ENCODE data around the gene TLCD3B. TPM values are rescaled to one million over a fixed set of nuclear protein-coding genes. Genes with fewer than 3 reads are reported as not detected.

The TLCD3B gene
- total RNA-seq, 4 donors from 2014 or later = 0.27 TPM; not detected in 3

DNA sequence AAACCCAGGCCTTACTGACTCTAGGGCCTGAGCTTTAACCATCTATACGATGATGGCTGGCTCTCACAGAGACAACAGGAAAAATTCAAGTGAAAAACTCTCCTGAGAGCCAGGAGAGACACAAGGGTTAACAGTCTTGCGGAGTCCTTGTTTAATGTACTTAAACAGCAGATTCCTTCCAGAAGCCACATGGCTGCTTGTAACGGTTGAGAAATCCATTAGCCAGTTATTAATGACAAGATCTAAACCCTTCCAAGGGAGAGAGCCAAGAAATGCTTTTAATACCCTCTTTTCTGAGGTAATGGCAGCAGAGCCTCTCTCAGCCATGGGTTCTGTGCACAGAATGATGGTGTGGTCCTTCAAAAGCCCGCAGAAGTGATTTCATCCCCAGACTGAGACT lies 29.3 kb upstream of the TLCD3B start:
- no peak for TF ChIP-seq POLR2A (IDR thresholded peaks at IDR 0.05)
- TF ChIP-seq, protein P1, sequence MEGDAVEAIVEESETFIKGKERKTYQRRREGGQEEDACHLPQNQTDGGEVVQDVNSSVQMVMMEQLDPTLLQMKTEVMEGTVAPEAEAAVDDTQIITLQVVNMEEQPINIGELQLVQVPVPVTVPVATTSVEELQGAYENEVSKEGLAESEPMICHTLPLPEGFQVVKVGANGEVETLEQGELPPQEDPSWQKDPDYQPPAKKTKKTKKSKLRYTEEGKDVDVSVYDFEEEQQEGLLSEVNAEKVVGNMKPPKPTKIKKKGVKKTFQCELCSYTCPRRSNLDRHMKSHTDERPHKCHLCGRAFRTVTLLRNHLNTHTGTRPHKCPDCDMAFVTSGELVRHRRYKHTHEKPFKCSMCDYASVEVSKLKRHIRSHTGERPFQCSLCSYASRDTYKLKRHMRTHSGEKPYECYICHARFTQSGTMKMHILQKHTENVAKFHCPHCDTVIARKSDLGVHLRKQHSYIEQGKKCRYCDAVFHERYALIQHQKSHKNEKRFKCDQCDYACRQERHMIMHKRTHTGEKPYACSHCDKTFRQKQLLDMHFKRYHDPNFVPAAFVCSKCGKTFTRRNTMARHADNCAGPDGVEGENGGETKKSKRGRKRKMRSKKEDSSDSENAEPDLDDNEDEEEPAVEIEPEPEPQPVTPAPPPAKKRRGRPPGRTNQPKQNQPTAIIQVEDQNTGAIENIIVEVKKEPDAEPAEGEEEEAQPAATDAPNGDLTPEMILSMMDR (IDR thresholded peaks at IDR 0.05 in 4 of 5, conservative IDR thresholded peaks at IDR 0.05 in 1 of 5) = no peak
- H3K36me3 ChIP-seq = no peaks in the 10 kb centered on the region
- H3K9me3 ChIP-seq = no peaks in the 10 kb centered on the region
- ATAC-seq (no peak), DNase-seq (no peak)
- H3K27ac ChIP-seq = peak overlapping the region; percentile 97 to 100 (median 100)
- in situ Hi-C loops (cut with MboI; ENCODE audit: low sequenced_read_pairs in 4 of 4) (loop anchor here in 2 of 4 donors (25.0 kb wide), 2 partner anchors 302 to 352 kb away; partner anchors contain the start of genes CD2BP2 (in 1 of the 2), MYL11 (in 1 of the 2), TBC1D10B (in 1 of the 2) and ZNF771 (in 1 of the 2)), intact Hi-C loops (cut with DNase I; ENCODE audit: low total_unique reads) (loop anchor here (5.0 to 10.0 kb wide), 2 partner anchors 63 to 354 kb away; partner anchors contain the start of genes HIRIP3 and INO80E)
- H3K4me1 ChIP-seq = peaks cover 40 to 41% of the 10 kb centered on the region in 2 donors
- no peaks in the 10 kb centered on the region for H3K27me3 ChIP-seq
- H3K4me3 ChIP-seq = no peak overlapping the region

DNA sequence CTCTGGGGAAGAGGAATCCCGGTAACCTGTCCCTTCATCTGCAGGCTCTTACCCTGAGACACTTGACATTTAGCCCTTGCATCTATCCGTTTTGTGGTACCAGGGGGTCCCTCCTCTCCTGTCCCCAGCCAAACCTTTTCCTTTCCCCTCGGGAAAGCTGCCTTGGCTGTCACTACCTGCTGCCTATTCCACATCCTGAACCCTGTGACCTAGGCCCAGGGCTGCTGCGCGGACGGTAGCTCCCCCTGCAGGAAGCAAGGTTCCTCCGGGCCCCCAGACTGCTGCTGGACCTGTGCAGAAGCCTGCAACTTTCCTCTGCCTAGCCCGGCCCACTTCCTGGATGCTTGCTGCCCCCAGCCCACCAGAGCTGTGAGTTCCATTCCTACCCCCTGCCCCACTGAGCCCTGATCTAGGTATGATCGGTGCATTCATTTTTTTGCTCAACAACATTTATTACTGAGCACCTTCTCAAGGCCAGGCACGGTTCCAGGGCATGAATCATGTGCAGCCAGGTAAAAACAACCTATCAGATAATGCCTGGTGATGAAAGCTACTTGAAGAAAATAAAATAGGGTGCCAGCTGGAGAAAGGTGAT lies 24.0 kb upstream of the TLCD3B start:
- Histone ChIP-seq H3K27me3 (no peaks in the 10 kb centered on the region), H3K36me3 (no peaks in the 10 kb centered on the region), H3K27ac (no peak overlapping the region), H3K9me3 (no peaks in the 10 kb centered on the region), H3K4me1 (peaks cover 9% of the 10 kb centered on the region in 2 donors), H3K4me3 (no peak overlapping the region)
- TF ChIP-seq, protein P1 (IDR thresholded peaks at IDR 0.05 in 4 of 5, conservative IDR thresholded peaks at IDR 0.05 in 1 of 5) = peak in 2 of 5 experiments; percentile 8 to 24
- no peak for TF ChIP-seq POLR2A (IDR thresholded peaks at IDR 0.05)
- intact Hi-C loops (cut with DNase I; ENCODE audit: low total_unique reads) (no loop called here), in situ Hi-C loops (cut with MboI; ENCODE audit: low sequenced_read_pairs in 4 of 4) (loop anchor here in 2 of 4 donors (5.0 to 25.0 kb wide), 3 partner anchors 62 to 357 kb away; partner anchors contain the start of genes CD2BP2 (in 1 of the 2), MYL11 (in 1 of the 2), TBC1D10B (in 1 of the 2) and ZNF771 (in 1 of the 2))
- no peak for ATAC-seq
- DNase-seq = no peak

DNA sequence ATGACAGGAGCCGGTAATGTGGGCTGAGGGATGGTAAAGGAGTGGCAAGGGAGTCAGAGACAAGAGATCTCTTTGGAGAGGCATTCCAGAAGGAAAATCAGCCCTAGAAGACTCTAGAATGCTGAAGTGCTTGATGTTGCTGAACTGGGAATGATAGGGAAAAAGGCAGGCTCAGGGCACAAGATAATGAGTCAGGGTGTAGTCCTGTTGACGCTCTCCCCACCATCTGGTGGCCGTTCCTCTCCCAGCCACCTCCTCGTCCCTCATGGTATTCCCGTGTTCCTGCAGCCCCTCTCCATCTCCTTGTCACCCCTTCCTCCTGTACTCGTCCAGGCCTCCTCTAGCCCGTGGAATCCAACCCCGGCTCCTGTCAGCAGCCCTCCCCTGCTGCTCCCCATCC lies 23.4 kb upstream of the TLCD3B start:
- no peak overlapping the region for H3K27ac ChIP-seq
- no peaks in the 10 kb centered on the region for H3K36me3 ChIP-seq
- DNase-seq (no peak), ATAC-seq (no peak)
- no peak overlapping the region for H3K4me3 ChIP-seq
- in situ Hi-C loops (cut with MboI; ENCODE audit: low sequenced_read_pairs in 4 of 4) = loop anchor here in 2 of 4 donors (5.0 to 25.0 kb wide), 3 partner anchors 63 to 358 kb away; partner anchors contain the start of genes CD2BP2 (in 1 of the 2), MYL11 (in 1 of the 2), TBC1D10B (in 1 of the 2) and ZNF771 (in 1 of the 2)
- intact Hi-C loops (cut with DNase I; ENCODE audit: low total_unique reads) = no loop called here
- H3K9me3 ChIP-seq = no peaks in the 10 kb centered on the region
- TF ChIP-seq POLR2A (IDR thresholded peaks at IDR 0.05) = no peak
- TF ChIP-seq, protein P1 (IDR thresholded peaks at IDR 0.05 in 4 of 5, conservative IDR thresholded peaks at IDR 0.05 in 1 of 5) = no peak
- H3K27me3 ChIP-seq = no peaks in the 10 kb centered on the region
- H3K4me1 ChIP-seq = peaks cover 7% of the 10 kb centered on the region in 2 donors

DNA sequence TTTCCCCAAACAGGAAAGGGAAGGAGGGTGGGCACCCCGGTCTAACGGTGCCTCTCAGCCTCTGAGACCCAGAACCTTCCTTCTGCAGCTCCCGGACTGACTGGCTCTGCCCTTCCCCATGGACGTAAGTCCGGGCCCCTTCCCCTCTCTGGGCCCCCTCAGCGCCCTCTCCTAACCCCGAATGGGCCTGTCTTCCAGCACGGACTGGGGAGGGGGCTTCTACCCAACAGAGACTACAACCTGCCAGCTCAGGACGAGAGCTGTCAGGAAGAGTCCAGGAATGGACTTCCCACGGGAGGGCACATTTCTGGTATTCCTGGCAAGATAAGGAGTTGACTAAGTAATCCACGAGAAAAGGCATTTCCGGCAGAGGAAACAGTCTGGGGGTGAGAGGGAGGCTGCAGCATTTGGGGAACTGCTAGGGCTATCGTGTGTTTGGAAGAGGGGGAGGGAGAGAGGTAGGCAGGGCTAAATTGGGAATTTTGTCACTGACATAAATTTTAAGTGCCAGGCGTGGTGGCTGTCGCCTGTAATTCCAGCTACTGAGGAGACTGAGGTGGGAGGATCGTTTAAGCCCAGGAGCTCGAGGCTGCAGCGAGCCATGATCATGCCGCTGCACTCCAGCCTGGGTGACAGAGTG lies 22.4 kb upstream of the TLCD3B start:
- intact Hi-C loops (cut with DNase I; ENCODE audit: low total_unique reads) (no loop called here), in situ Hi-C loops (cut with MboI; ENCODE audit: low sequenced_read_pairs in 4 of 4) (loop anchor here in 2 of 4 donors (5.0 to 25.0 kb wide), 3 partner anchors 64 to 359 kb away; partner anchors contain the start of genes CD2BP2 (in 1 of the 2), MYL11 (in 1 of the 2), TBC1D10B (in 1 of the 2) and ZNF771 (in 1 of the 2))
- H3K27me3 ChIP-seq = no peaks in the 10 kb centered on the region
- DNase-seq (no peak), ATAC-seq (peak; percentile 6 to 12)
- H3K9me3 ChIP-seq = no peaks in the 10 kb centered on the region
- peak overlapping the region in 2 of 4 donors; percentile 16 to 17 for H3K27ac ChIP-seq
- TF ChIP-seq, protein P1 (IDR thresholded peaks at IDR 0.05 in 4 of 5, conservative IDR thresholded peaks at IDR 0.05 in 1 of 5) = no peak
- TF ChIP-seq POLR2A (IDR thresholded peaks at IDR 0.05) = no peak
- no peaks in the 10 kb centered on the region for H3K36me3 ChIP-seq
- peaks cover 7% of the 10 kb centered on the region in 2 donors for H3K4me1 ChIP-seq
- H3K4me3 ChIP-seq = peak overlapping the region; percentile 57 to 82 (median 78)

Data from gastrocnemius medialis (tissue), 4 donors.